Ectodermal cell (in vitro differentiated cells): ENCODE data around the gene CENPX.
A peak's percentile ranks its signal among the peaks of the same experiment; 100 is the strongest.
"Not testable (repeated sequence)": the region's sequence is repeated elsewhere in the genome, so short reads cannot be mapped to it uniquely, and the experiment has no call there.

Experiments used
- H3K27ac ChIP-seq: 2 replicates; pipeline ENCODE4 v1.7.0; 2013; ENCODE audit warnings: mild to moderate bottlenecking, low read depth, low read length; ENCODE audit not compliant: insufficient read depth, poor library complexity, severe bottlenecking
- H3K27me3 ChIP-seq: 2 replicates; pipeline ENCODE4 v1.7.0; 2013; ENCODE audit warnings: mild to moderate bottlenecking, low read length; ENCODE audit not compliant: insufficient read depth, control insufficient read depth, poor library complexity, severe bottlenecking
- H3K36me3 ChIP-seq: one replicate; pipeline ENCODE4 v1.7.0; 2013; ENCODE audit warnings: low read length; ENCODE audit not compliant: control insufficient read depth, insufficient read depth
- H3K4me1 ChIP-seq: one replicate; pipeline ENCODE4 v1.7.0; 2013; ENCODE audit warnings: low read length; ENCODE audit not compliant: control insufficient read depth, insufficient read depth
- H3K4me3 ChIP-seq: 2 replicates; pipeline ENCODE4 v1.7.0; 2013; ENCODE audit warnings: low read depth, low read length, control low read depth; ENCODE audit not compliant: insufficient read depth
- H3K9me3 ChIP-seq: 2 replicates; pipeline ENCODE4 v1.7.0; 2013; ENCODE audit warnings: mild to moderate bottlenecking, low read length, moderate library complexity; ENCODE audit not compliant: control insufficient read depth
- WGBS, 2 experiments: methylation state at CpG; one replicate each; pipeline ENCODE4 v1.1.7; 2013; ENCODE audit warnings: missing lambda C conversion rate in 2 of 2; 5-methylcytosine and 5-hydroxymethylcytosine counted together

The CENPX gene

GRCh38 chr17:82039695-82040299, 17.1 kb upstream of the CENPX start:
- 93 to 94% methylated on average over 8 of the region's 8 CpGs for WGBS, 2 experiments
- Histone ChIP-seq H3K4me1 (no peaks in the 10 kb centered on the region), H3K27me3 (peaks cover 7% of the 10 kb centered on the region), H3K36me3 (no peaks in the 10 kb centered on the region), H3K27ac (no peak overlapping the region), H3K4me3 (no peak overlapping the region), H3K9me3 (no peaks in the 10 kb centered on the region)

GRCh38 chr17:82038796-82039409, 16.2 kb upstream of the CENPX start:
- WGBS, 2 experiments, result 94 to 95% methylated on average over 16 of the region's 16 CpGs
- H3K27me3 ChIP-seq, H3K4me3 ChIP-seq, H3K27ac ChIP-seq, H3K4me1 ChIP-seq, H3K36me3 ChIP-seq, H3K9me3 ChIP-seq: not testable (repeated sequence)

GRCh38 chr17:82037889-82038195, 15.2 kb upstream of the CENPX start:
- Histone ChIP-seq H3K4me1 (peaks cover under 1% of the 10 kb centered on the region), H3K27me3 (peaks cover 7% of the 10 kb centered on the region), H3K9me3 (no peaks in the 10 kb centered on the region), H3K27ac (no peak overlapping the region), H3K4me3 (no peak overlapping the region), H3K36me3 (no peaks in the 10 kb centered on the region)
- 23 to 27% methylated on average over 10 of the region's 10 CpGs for WGBS, 2 experiments

GRCh38 chr17:82037092-82037888, 14.6 kb upstream of the CENPX start, which contains the start of gene DCXR:
Gene DCXR (minus strand): TSS chr17:82037697. CDS start chr17:82037682, 15 bp downstream.
- WGBS, 2 experiments, result 1% methylated on average over 92 of the region's 92 CpGs
- H3K4me1 ChIP-seq, result peaks cover 6% of the 10 kb centered on the region
- H3K9me3 ChIP-seq, result no peaks in the 10 kb centered on the region
- no peaks in the 10 kb centered on the region for H3K36me3 ChIP-seq
- H3K27ac ChIP-seq, result peak within 1 kb of the TSS; percentile 97
- H3K27me3 ChIP-seq, result peaks cover 7% of the 10 kb centered on the region
- H3K4me3 ChIP-seq, result peak within 1 kb of the TSS; percentile 68

GRCh38 chr17:82036634-82037091, 14.0 kb upstream of the CENPX start:
- H3K27me3 ChIP-seq, result peaks cover 7% of the 10 kb centered on the region
- 63 to 64% methylated on average over 23 of the region's 23 CpGs for WGBS, 2 experiments
- H3K36me3 ChIP-seq, result no peaks in the 10 kb centered on the region
- H3K4me1 ChIP-seq, result peaks cover 7% of the 10 kb centered on the region
- peak overlapping the region; percentile 68 for H3K4me3 ChIP-seq
- H3K27ac ChIP-seq, result no peak overlapping the region
- no peaks in the 10 kb centered on the region for H3K9me3 ChIP-seq

GRCh38 chr17:82035956-82036633, 13.4 kb upstream of the CENPX start:
- H3K4me3 ChIP-seq, result peak overlapping the region; percentile 68
- peaks cover 7% of the 10 kb centered on the region for H3K27me3 ChIP-seq
- 93% methylated on average over 20 of the region's 20 CpGs for WGBS, 2 experiments
- peaks cover 7% of the 10 kb centered on the region for H3K4me1 ChIP-seq
- H3K27ac ChIP-seq, result no peak overlapping the region
- H3K9me3 ChIP-seq, result no peaks in the 10 kb centered on the region
- H3K36me3 ChIP-seq, result no peaks in the 10 kb centered on the region

- Histone ChIP-seq H3K4me3 (no peak overlapping the region), H3K9me3 (no peaks in the 10 kb centered on the region)
- 93 to 98% methylated on average over 8 of the region's 8 CpGs for WGBS, 2 experiments
Measured at GRCh38 chr17:82035488-82035887, 12.8 kb upstream of the CENPX start.

GRCh38 chr17:82034371-82035011, 11.8 kb upstream of the CENPX start:
- H3K27me3 ChIP-seq, result peaks cover 7% of the 10 kb centered on the region
- WGBS, 2 experiments, result 79% methylated on average over 23 of the region's 23 CpGs
- peaks cover 7% of the 10 kb centered on the region for H3K4me1 ChIP-seq

More at GRCh38 chr17:82035488-82035887, 12.8 kb upstream of the CENPX start:
- peaks cover 7% of the 10 kb centered on the region for H3K4me1 ChIP-seq
- no peak overlapping the region for H3K27ac ChIP-seq
- H3K27me3 ChIP-seq, result peaks cover 7% of the 10 kb centered on the region
- no peaks in the 10 kb centered on the region for H3K36me3 ChIP-seq

GRCh38 chr17:82033359-82034085, 10.8 kb upstream of the CENPX start:
- H3K27me3 ChIP-seq, result peaks cover 7% of the 10 kb centered on the region
- no peak overlapping the region for H3K4me3 ChIP-seq
- H3K9me3 ChIP-seq, result no peaks in the 10 kb centered on the region
- no peak overlapping the region for H3K27ac ChIP-seq
- 94 to 95% methylated on average over 38 of the region's 38 CpGs for WGBS, 2 experiments
- H3K36me3 ChIP-seq, result no peaks in the 10 kb centered on the region
- H3K4me1 ChIP-seq, result peaks cover 7% of the 10 kb centered on the region

More at GRCh38 chr17:82034371-82035011, 11.8 kb upstream of the CENPX start:
- no peaks in the 10 kb centered on the region for H3K9me3 ChIP-seq
- H3K4me3 ChIP-seq, result no peak overlapping the region
- no peaks in the 10 kb centered on the region for H3K36me3 ChIP-seq
- H3K27ac ChIP-seq, result no peak overlapping the region
